Stomach (tissue), 9 donors: Measurements from ENCODE around the gene ACVR1C. TPM values are rescaled to one million over a fixed set of nuclear protein-coding genes. Genes with fewer than 3 reads are reported as not detected.

Experiments used
- DNase-seq, 2 donors: peaks; one replicate each; pipeline versions ENCODE4 v3.0.0 to v3.0.0-alpha.2; 2013 to 2019
- H3K27ac ChIP-seq, 5 donors: fragments of 200-600 bp in 4 of 5; sonication (generic) in 4 of 5; one replicate each; pipeline ENCODE4 v1.5.1; 2013 to 2019; ENCODE audit warnings: mild to moderate bottlenecking in 1 of 5, moderate library complexity in 1 of 5
- H3K27me3 ChIP-seq, 3 donors: fragments of 200-600 bp; sonication (generic); one replicate each; pipeline ENCODE4 v1.5.1; 2017 to 2019; ENCODE audit warnings: mixed run types in 1 of 3
- H3K36me3 ChIP-seq, 4 donors: fragments of 200-600 bp; sonication (generic); 1 replicate in 3 of 4; 2 replicates in 1 of 4; pipeline ENCODE4 v1.5.1; 2016 to 2019
- H3K4me1 ChIP-seq, 4 donors: fragments of 200-600 bp; sonication (generic); one replicate each; pipeline ENCODE4 v1.5.1; 2016 to 2019
- H3K4me3 ChIP-seq, 4 donors: fragments of 200-600 bp; sonication (generic) in 3 of 4; one replicate each; pipeline ENCODE4 v1.5.1; 2016 to 2019; ENCODE audit warnings: mild to moderate bottlenecking in 1 of 4
- H3K9me3 ChIP-seq, 4 donors: fragments of 200-600 bp; sonication (generic); one replicate each; pipeline ENCODE4 v1.5.1; 2016 to 2019
- CTCF ChIP-seq, 7 experiments: fragments of 450-650 bp in 4 of 7; fragments of 200-600 bp in 3 of 7; sonication (generic) in 3 of 7; IDR thresholded peaks; one replicate each; pipeline ENCODE4 v1.5.1; 2016 to 2019; ENCODE audit warnings: antibody characterized with exemption in 7 of 7, control low read depth in 2 of 7, mild to moderate bottlenecking in 1 of 7
- EP300 ChIP-seq: sonication (generic); formaldehyde crosslinking; IDR thresholded peaks from one replicate; pipeline ENCODE4 v1.6.1; 2017; ENCODE audit warnings: antibody characterized with exemption
- POLR2A ChIP-seq, 4 donors: fragments of 450-650 bp; IDR thresholded peaks; one replicate each; pipeline ENCODE4 v1.6.1; 2016; ENCODE audit warnings: antibody characterized with exemption in 4 of 4, control low read depth in 2 of 4, mild to moderate bottlenecking in 1 of 4, moderate library complexity in 1 of 4
- POLR2AphosphoS5 ChIP-seq, 3 donors: sonication (generic); formaldehyde crosslinking; IDR thresholded peaks; one replicate each; pipeline ENCODE4 v1.6.1; 2016; ENCODE audit warnings: antibody characterized with exemption in 3 of 3
- WGBS, 5 donors: extraction: QIAGEN DNeasy Blood & Tissue Kit in 3 of 5; methylation state at CpG; one replicate each; pipeline versions ENCODE4 v1.1.5 to v1.1.7; 2013 to 2018; 5-methylcytosine and 5-hydroxymethylcytosine counted together
- intact Hi-C: fragments of 100-400 bp; cut with DNase I; formaldehyde crosslinking; loops from one replicate; pipeline ENCODE4 v1.15.1; 2023; ENCODE audit warnings: low total_unique reads
- polyA plus RNA-seq, 3 donors: library from polyadenylated mRNA; stranded (reverse); fragments of 200-250 nt; gene quantifications; one replicate each; pipeline ENCODE4 v1.2.3, GENCODE V29; 2013
- total RNA-seq, 5 donors: library from RNA; depleted of rRNA; stranded (reverse); fragments of >200 nt; gene quantifications; one replicate each; pipeline versions ENCODE4 v1.1.0 to v1.2.3, GENCODE V29; 2014 to 2016
- donor health status: healthy with polysubstance abuse.
- donor health status: Bipolar disorder and iron deficiency.
- donor health status: healthy.

The ACVR1C gene
- total and polyA plus RNA-seq, 8 donors = under 0.01 to 8.4 (median 0.61) TPM; not detected in 1

GRCh38 chr2:157504623-157505022, 124.0 kb downstream of the ACVR1C start:
- DNase-seq = no peak
- intact Hi-C loops = no loop called here

DNA sequence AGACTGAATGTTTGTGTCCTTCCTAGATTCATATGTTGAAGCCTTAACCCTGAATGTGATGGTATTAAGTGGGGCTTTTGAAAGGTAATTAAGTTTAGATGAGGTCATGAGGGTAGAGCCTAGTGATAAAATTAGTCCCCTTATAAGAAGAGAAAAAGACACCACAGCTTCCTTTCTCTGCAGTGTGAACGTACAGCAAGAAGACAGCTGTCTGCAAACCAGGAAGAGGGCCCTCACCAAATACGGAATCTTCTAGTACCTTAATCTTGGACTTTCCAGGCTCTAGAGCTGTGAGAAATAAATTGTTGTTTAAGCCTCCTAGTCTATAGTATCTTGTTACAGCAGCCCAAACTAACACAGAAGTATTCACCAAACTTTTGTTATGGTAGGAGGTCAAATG, 127.6 kb downstream of the ACVR1C start:
- 67 to 82% (median 76%) methylated on average over 2 of the region's 2 CpGs for whole genome bisulfite sequencing, 5 donors
- peaks cover 0 to 9% (median 6%) of the 10 kb centered on the region in 4 donors for H3K9me3 ChIP-seq
- no peak overlapping the region for H3K27ac ChIP-seq
- no peaks in the 10 kb centered on the region for H3K36me3 ChIP-seq
- TF ChIP-seq POLR2A (IDR thresholded peaks at IDR 0.05) = no peak
- TF ChIP-seq EP300 = no peak
- TF ChIP-seq CTCF (IDR thresholded peaks at IDR 0.05) = no peak
- no peak for TF ChIP-seq POLR2AphosphoS5 (IDR thresholded peaks at IDR 0.05)
- no peak for DNase-seq
- no peak overlapping the region for H3K4me3 ChIP-seq
- H3K4me1 ChIP-seq = no peaks in the 10 kb centered on the region
- H3K27me3 ChIP-seq = no peaks in the 10 kb centered on the region
- intact Hi-C loops = no loop called here

More at GRCh38 chr2:157504623-157505022, 124.0 kb downstream of the ACVR1C start:
- H3K27ac ChIP-seq = no peak overlapping the region
- TF ChIP-seq EP300 (no peak), POLR2AphosphoS5 (IDR thresholded peaks at IDR 0.05) (no peak), CTCF (IDR thresholded peaks at IDR 0.05) (no peak), POLR2A (IDR thresholded peaks at IDR 0.05) (no peak)
- no peaks in the 10 kb centered on the region for H3K36me3 ChIP-seq
- H3K4me3 ChIP-seq = no peak overlapping the region
- H3K27me3 ChIP-seq = no peaks in the 10 kb centered on the region
- peaks cover 0 to 13% (median 11%) of the 10 kb centered on the region in 4 donors for H3K9me3 ChIP-seq
- H3K4me1 ChIP-seq = no peaks in the 10 kb centered on the region
- WGBS, 5 donors = 80 to 93% (median 83%) methylated on average over 4 of the region's 4 CpGs

- Histone ChIP-seq H3K4me3 (no peak overlapping the region), H3K36me3 (no peaks in the 10 kb centered on the region), H3K27me3 (no peaks in the 10 kb centered on the region), H3K27ac (no peak overlapping the region), H3K4me1 (no peaks in the 10 kb centered on the region), H3K9me3 (peaks cover 0 to 2% (median under 1%) of the 10 kb centered on the region in 4 donors)
- 55 to 83% (median 68%) methylated on average over 1 of the region's 1 CpG for WGBS, 5 donors
- TF ChIP-seq CTCF (IDR thresholded peaks at IDR 0.05) = no peak
- no peak for TF ChIP-seq POLR2A (IDR thresholded peaks at IDR 0.05)
- no peak for TF ChIP-seq POLR2AphosphoS5 (IDR thresholded peaks at IDR 0.05)
- TF ChIP-seq EP300 = no peak
- DNase-seq = no peak
- intact Hi-C loops = no loop called here
These were observed 128.3 kb downstream of the ACVR1C start for GRCh38 chr2:157500334-157500733.

DNA sequence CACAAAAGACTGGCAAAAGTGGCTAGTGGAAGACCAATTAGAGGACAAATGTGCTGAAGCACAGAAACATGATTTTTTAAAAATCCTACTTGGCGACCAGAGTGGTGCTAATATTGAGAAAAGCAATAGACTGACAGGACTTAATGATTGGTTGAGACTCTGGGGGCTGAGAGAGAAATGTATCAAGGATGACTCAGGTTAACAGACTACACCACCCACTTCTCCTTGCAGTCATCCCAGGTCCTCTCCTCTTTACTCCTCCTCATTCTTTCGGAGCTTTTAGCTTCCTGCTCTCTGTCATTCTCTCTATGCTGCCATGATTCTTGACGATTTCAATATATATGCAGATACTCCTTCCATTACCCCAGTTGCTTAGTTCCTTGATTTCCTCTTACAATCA, 130.2 kb downstream of the ACVR1C start:
- H3K27ac ChIP-seq = no peak overlapping the region
- intact Hi-C loops = loop anchor here (5.0 to 10.0 kb wide), 2 partner anchors 174 to 509 kb away; partner anchors contain the start of gene ERMN
- no peaks in the 10 kb centered on the region for H3K36me3 ChIP-seq
- no peaks in the 10 kb centered on the region for H3K4me1 ChIP-seq
- H3K27me3 ChIP-seq = no peaks in the 10 kb centered on the region
- no peaks in the 10 kb centered on the region for H3K9me3 ChIP-seq
- DNase-seq = no peak
- WGBS, 5 donors = 84 to 96% (median 94%) methylated on average over 3 of the region's 3 CpGs
- H3K4me3 ChIP-seq = no peak overlapping the region
- TF ChIP-seq POLR2AphosphoS5 (IDR thresholded peaks at IDR 0.05) (no peak), POLR2A (IDR thresholded peaks at IDR 0.05) (no peak), EP300 (no peak), CTCF (IDR thresholded peaks at IDR 0.05) (no peak)
